HUES48 (cell line): ENCODE measurements around the gene SARM1.

ENCODE experiments used
- H3K27ac ChIP-seq: one replicate; pipeline ENCODE4 v1.7.0; 2013; ENCODE audit warnings: low read depth, low read length, inconsistent platforms
- H3K27me3 ChIP-seq: 2 replicates; pipeline ENCODE4 v1.6.1; 2013; ENCODE audit warnings: mild to moderate bottlenecking, low read length; ENCODE audit not compliant: control insufficient read depth, insufficient read depth
- H3K36me3 ChIP-seq: 2 replicates; pipeline ENCODE4 v1.6.1; 2013; ENCODE audit warnings: low read length; ENCODE audit not compliant: control insufficient read depth, insufficient read depth
- H3K4me1 ChIP-seq: 2 replicates; pipeline ENCODE4 v1.6.1; 2013; ENCODE audit warnings: mild to moderate bottlenecking, low read length; ENCODE audit not compliant: control insufficient read depth, insufficient read depth
- H3K4me3 ChIP-seq: 2 replicates; pipeline ENCODE4 v1.5.1; 2013; ENCODE audit warnings: mild to moderate bottlenecking, low read depth, low read length
- H3K9ac ChIP-seq: 2 replicates; pipeline ENCODE4 v1.6.1; 2013; ENCODE audit warnings: mild to moderate bottlenecking, low read depth, low read length, moderate library complexity
- H3K9me3 ChIP-seq: 2 replicates; pipeline ENCODE4 v1.6.1; 2013; ENCODE audit warnings: low read length; ENCODE audit not compliant: control insufficient read depth, insufficient read depth

Gene SARM1

DNA sequence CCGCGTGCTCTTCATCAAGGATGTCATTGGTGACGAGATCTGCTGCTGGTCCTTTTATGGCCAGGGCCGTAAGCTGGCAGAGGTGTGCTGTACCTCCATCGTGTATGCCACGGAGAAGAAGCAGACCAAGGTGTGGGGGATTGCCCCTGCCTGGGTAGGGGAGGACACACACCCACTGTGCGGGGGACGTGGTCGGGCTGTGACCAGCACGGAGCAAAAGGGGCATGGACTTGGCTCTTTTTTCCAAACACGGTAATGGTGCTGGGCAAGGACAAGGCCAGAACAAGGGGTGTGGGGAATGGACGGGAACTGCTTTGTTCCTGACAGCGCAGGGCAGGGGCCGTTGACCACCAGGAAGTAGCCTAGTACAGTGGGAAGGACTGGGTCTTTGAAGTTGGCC is 29.2 kb upstream of the SARM1 start:
- no peak overlapping the region for H3K4me3 ChIP-seq
- no peaks in the 10 kb centered on the region for H3K9me3 ChIP-seq
- no peaks in the 10 kb centered on the region for H3K27me3 ChIP-seq
- H3K9ac ChIP-seq = no peak overlapping the region
- peaks cover 77% of the 10 kb centered on the region for H3K36me3 ChIP-seq
- peaks cover 15% of the 10 kb centered on the region for H3K4me1 ChIP-seq
- no peak overlapping the region for H3K27ac ChIP-seq

DNA sequence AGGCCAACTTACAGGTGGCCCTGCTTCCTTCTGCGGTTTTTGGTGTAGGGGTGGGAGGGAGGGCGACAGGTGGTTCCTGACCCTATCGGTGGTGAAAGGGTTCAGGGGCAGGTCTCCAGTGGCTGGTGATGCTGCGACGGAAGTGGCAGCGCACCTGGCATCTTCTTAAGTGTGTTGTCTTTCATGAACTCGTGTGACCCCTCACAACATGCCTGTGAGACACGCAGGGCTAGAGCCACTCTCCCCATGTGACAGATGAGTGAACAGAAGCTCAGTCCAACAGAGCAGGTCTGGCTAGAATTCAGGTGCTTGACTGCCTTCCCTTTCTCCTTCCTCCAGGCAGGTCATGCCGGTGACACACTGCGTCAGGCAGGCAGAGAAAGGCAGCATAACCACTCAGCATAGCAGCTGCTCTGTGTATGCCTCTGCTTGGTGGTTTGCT is 28.0 kb upstream of the SARM1 start:
- Histone ChIP-seq H3K4me3 (no peak overlapping the region), H3K27ac (no peak overlapping the region), H3K9me3 (no peaks in the 10 kb centered on the region), H3K36me3 (peaks cover 87% of the 10 kb centered on the region), H3K4me1 (peaks cover 16% of the 10 kb centered on the region), H3K9ac (no peak overlapping the region), H3K27me3 (no peaks in the 10 kb centered on the region)

DNA sequence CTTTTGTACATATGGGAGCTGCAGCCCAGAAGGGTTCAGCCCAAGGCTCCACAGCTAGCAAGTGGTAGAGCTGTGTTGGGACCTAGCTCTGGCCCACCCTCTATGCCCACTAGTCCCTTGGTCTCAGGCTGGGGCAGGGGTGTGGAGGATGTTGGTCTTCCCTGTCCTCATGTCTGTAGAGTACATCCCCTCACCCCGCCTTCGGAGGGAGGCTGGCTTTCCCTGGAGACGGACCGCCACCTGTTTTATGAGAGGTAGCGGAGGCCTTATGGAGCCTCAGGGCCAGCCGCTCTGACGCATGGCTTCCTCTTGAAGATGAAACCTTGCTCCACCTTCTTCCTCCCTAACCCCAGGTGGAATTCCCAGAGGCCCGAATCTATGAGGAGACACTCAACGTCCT is 27.5 kb upstream of the SARM1 start:
- no peak overlapping the region for H3K9ac ChIP-seq
- no peak overlapping the region for H3K27ac ChIP-seq
- H3K4me1 ChIP-seq = peaks cover 16% of the 10 kb centered on the region
- H3K9me3 ChIP-seq = no peaks in the 10 kb centered on the region
- no peaks in the 10 kb centered on the region for H3K27me3 ChIP-seq
- H3K4me3 ChIP-seq = no peak overlapping the region
- H3K36me3 ChIP-seq = peaks cover 90% of the 10 kb centered on the region

DNA sequence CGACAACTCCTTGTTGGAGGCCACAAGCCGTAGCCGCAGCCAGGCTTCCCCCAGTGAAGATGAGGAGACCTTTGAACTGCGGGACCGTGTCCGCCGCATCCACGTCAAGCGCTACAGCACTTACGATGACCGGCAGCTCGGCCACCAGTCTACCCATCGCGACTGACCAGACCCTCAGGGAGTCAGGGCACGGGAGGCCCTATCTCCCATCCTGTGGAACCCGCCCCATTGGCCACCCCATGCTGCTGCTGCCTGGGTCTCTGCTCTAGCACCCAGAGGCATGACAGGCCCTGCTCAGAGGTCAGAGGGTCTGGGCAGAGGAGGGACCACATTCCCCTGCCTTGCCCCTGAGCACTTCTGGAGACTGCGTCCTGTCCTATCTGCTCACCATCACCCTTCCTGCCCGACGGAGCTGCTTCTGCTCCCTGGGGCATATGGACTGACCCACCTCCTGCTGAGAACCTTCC is 27.0 kb upstream of the SARM1 start:
- Histone ChIP-seq H3K27ac (no peak overlapping the region), H3K36me3 (peaks cover 93% of the 10 kb centered on the region)

DNA sequence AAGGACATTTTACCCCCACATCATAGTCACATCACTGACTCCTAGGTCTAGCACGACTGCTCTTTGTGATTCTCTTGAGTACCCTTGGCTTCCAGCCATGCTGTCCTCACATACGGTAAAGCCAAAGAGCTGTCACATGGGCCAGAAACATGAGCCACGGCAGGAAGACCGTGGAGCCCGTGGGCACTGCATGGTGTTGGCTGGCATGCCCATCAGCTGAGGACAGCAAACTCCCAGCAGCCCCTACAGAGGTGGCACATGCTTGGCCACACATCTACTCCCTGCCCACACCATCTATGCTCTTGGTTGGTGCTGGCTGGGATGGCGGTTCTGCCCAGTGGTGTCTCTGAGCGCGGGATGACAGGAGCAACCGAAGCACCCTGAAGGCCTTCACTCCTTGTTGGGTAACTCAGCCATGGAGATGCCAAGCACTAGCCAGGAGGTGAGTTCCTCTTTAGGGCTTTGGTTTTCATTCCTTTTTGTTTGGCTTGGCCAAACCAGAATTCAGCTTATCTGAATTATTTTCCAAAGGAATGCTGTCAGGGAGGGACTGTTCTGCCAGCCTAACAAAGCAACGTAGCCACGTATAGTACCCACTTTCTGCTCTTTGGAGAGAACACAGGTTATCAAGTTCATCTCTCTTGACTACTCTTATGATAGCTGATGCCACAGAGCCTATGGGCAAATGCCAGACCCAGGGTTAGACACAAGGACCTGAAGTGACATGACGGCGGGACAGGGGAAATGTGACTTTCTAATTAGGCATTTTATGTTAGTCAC is 25.9 kb upstream of the SARM1 start:
- peak overlapping the region; percentile 86 for H3K27ac ChIP-seq
- H3K36me3 ChIP-seq = peaks cover 95% of the 10 kb centered on the region
- H3K9me3 ChIP-seq = no peaks in the 10 kb centered on the region
- no peaks in the 10 kb centered on the region for H3K27me3 ChIP-seq
- H3K9ac ChIP-seq = no peak overlapping the region
- no peak overlapping the region for H3K4me3 ChIP-seq
- H3K4me1 ChIP-seq = peaks cover 16% of the 10 kb centered on the region

More for the DNA sequence above, 27.0 kb upstream of the SARM1 start:
- peaks cover 16% of the 10 kb centered on the region for H3K4me1 ChIP-seq
- no peak overlapping the region for H3K9ac ChIP-seq
- no peak overlapping the region for H3K4me3 ChIP-seq
- H3K9me3 ChIP-seq = no peaks in the 10 kb centered on the region
- no peaks in the 10 kb centered on the region for H3K27me3 ChIP-seq

DNA sequence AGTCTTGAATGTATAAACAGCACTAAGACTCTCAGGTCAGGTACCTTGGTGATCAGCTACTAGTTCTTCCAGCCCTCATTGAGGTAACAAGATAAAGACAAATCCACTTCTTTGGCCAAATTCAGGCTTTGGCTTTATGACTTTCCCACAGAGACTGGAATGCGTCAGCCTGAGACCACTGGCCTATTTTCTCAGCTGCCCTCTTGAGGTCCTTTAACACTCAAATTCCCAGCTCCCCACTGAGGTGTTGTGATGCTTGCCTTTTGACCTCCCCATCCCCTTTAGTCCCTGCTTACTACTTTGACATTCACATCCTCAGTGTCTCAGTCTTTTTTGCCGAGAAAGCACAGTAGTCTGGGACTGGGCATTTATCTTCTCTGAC is 25.3 kb upstream of the SARM1 start:
- H3K4me1 ChIP-seq = peaks cover 16% of the 10 kb centered on the region
- H3K9ac ChIP-seq = no peak overlapping the region
- peak overlapping the region; percentile 86 for H3K27ac ChIP-seq
- H3K4me3 ChIP-seq = no peak overlapping the region
- H3K9me3 ChIP-seq = no peaks in the 10 kb centered on the region
- peaks cover 96% of the 10 kb centered on the region for H3K36me3 ChIP-seq
- no peaks in the 10 kb centered on the region for H3K27me3 ChIP-seq

DNA sequence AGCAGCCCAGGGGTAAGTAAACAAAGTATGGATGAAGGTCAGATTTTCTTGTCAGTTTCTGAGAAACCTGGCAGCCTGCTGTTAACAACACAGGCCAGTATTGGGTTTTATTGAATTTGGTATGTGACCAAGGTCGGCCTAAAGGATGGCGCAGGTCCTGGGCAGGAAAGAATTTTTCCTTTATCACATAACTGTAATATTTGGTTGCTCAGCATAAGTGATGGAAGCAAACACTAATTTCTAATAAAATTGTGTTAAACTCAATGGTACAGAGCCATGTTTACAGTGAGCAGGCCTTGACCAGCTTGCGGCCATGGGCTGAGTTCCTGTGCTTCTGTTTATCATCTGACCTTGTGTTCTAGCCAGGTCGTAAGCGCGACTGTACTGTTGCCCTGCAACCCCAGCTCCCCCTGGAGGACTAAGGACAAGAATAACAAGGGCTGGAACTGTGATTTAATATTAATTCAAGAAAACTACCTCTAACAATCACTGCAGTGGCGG is 24.7 kb upstream of the SARM1 start:
- Histone ChIP-seq H3K27ac (peak overlapping the region; percentile 86), H3K9ac (no peak overlapping the region)

DNA sequence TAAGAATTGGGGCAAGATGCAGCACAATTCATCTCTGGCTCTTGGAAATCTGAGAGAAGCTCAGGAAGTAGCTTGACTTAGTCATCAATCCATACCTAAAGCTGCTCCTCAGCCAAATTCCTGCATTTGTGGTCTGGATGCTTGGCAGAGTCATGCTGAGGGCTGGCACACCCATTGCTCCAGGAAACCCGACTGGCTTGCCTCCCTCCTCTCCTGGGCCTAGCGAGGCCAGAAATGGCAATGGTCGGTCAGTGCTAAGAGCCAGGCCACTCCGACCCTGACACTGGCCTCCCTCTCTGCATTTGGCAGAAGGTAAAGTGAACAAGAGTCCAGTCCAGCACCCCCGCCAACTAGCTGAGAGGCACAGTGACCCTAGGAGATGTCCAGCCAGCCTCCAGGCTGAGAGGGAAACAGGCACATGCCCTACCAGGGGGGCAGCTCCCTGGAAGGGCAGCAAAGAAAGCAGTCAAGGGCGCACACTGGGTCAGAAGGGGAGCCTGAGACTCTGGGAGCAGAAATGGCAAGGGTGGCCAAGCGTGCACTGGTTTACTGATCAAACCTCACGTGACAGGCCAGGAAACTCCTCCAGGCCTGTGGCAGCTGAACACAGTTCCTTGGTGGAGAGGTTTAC is 24.1 kb upstream of the SARM1 start:
- H3K27me3 ChIP-seq = no peaks in the 10 kb centered on the region
- H3K4me3 ChIP-seq = no peak overlapping the region
- no peak overlapping the region for H3K9ac ChIP-seq
- peaks cover 95% of the 10 kb centered on the region for H3K36me3 ChIP-seq
- peaks cover 16% of the 10 kb centered on the region for H3K4me1 ChIP-seq
- peak overlapping the region; percentile 86 for H3K27ac ChIP-seq
- no peaks in the 10 kb centered on the region for H3K9me3 ChIP-seq

More for the DNA sequence above, 24.7 kb upstream of the SARM1 start:
- Histone ChIP-seq H3K27me3 (no peaks in the 10 kb centered on the region), H3K4me1 (peaks cover 16% of the 10 kb centered on the region), H3K4me3 (no peak overlapping the region), H3K36me3 (peaks cover 96% of the 10 kb centered on the region), H3K9me3 (no peaks in the 10 kb centered on the region)

DNA sequence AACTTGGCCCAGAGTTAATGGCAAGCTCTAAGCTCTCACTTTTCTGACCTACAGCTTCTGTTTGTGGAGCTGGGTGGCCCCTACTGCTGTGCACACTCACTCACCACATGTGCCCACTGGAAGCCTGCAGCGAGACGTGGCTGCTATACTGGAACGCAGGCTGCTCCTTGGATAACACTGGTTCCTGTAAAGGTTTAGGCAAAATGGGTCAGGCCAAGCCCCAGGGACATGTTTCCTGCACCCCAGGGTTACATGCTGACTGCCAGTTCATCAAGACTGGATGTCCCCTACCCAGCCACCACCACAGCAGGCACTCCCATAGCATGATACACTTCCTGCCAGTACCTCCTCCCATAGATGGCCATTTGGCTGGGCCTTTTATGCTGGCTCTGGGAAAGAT is 22.5 kb upstream of the SARM1 start:
- Histone ChIP-seq H3K27ac (no peak overlapping the region), H3K27me3 (no peaks in the 10 kb centered on the region), H3K4me3 (no peak overlapping the region), H3K9ac (no peak overlapping the region), H3K36me3 (peaks cover 95% of the 10 kb centered on the region), H3K4me1 (peaks cover 16% of the 10 kb centered on the region), H3K9me3 (no peaks in the 10 kb centered on the region)

DNA sequence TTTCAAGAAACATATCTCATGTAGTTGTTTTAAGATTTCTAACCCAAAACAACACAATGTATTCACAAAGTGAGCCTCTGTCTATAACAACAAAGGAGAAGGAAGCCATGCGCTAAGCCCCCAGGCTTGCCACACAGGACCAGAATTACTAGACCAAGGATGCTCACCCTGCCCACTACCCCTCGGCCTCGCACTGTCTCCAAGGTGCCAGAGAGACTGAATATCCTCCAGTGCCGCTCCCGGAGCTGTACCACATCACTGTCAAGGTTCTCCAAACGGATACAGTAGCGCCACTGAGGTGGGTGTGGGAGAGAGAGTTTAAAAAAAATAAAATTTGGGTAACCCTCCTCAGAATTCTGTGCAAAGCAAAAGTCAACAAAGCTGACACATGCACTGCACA is 21.2 kb upstream of the SARM1 start:
- Histone ChIP-seq H3K9me3 (no peaks in the 10 kb centered on the region), H3K4me3 (no peak overlapping the region), H3K27me3 (no peaks in the 10 kb centered on the region), H3K27ac (no peak overlapping the region), H3K9ac (no peak overlapping the region), H3K4me1 (peaks cover 16% of the 10 kb centered on the region), H3K36me3 (peaks cover 95% of the 10 kb centered on the region)
